ENCODE measurements around the gene FAM171A2. TPM values are rescaled to one million over a fixed set of nuclear protein-coding genes. Genes with fewer than 3 reads are reported as not detected.

FAM171A2 gene
- total and polyA plus RNA-seq, 2 of the 8 experiments (the other 6 are each of a cell fraction or from before 2014, with no cell fraction given): 21.9 to 24.1 TPM

Small RNA genes lying within 50 kb of the gene (small RNA-seq; reads per million reads assigned to genes)
- not detected for gene RF00012 (ENCODE audit: insufficient read depth)
- gene RN7SL258P (ENCODE audit: insufficient read depth): not detected
- not detected for gene RNU6-453P (ENCODE audit: insufficient read depth)

Other genes starting within 250 kb of the FAM171A2 start
- gene HDAC5, start 240.2 kb downstream of the FAM171A2 start, total RNA-seq (2021; fragmentation: NEBNext Ultra II Directional; extraction: Animal tissue kit (Norgen Biotek cat#: 25700)): 48.5 and 54.0 TPM in 2 replicates
- gene HDAC5, start 240.2 kb downstream of the FAM171A2 start, polyA plus RNA-seq (2011; rRNA removed): 54.4 and 79.2 TPM in 2 replicates
- gene HROB, start 221.9 kb downstream of the FAM171A2 start, total RNA-seq (2021; fragmentation: NEBNext Ultra II Directional; extraction: Animal tissue kit (Norgen Biotek cat#: 25700)): 18.8 and 19.4 TPM in 2 replicates
- gene HROB, start 221.9 kb downstream of the FAM171A2 start, polyA plus RNA-seq (2011; rRNA removed): 21.6 and 24.1 TPM in 2 replicates
- gene ASB16, start 193.1 kb downstream of the FAM171A2 start, total RNA-seq (2021; fragmentation: NEBNext Ultra II Directional; extraction: Animal tissue kit (Norgen Biotek cat#: 25700)): 0.19 TPM in 1 of 2 replicates, not detected in the other
- 0.05 and 0.09 TPM in 2 replicates for gene ASB16, start 193.1 kb downstream of the FAM171A2 start, polyA plus RNA-seq (2011; rRNA removed)
- 15.7 and 18.5 TPM in 2 replicates for gene TMUB2, start 176.9 kb downstream of the FAM171A2 start, total RNA-seq (2021; fragmentation: NEBNext Ultra II Directional; extraction: Animal tissue kit (Norgen Biotek cat#: 25700))
- 30.5 and 34.7 TPM in 2 replicates for gene TMUB2, start 176.9 kb downstream of the FAM171A2 start, polyA plus RNA-seq (2011; rRNA removed)
- gene ATXN7L3, start 164.0 kb downstream of the FAM171A2 start, total RNA-seq (2021; fragmentation: NEBNext Ultra II Directional; extraction: Animal tissue kit (Norgen Biotek cat#: 25700)): 103 and 106 TPM in 2 replicates
- 53.7 and 72.5 TPM in 2 replicates for gene ATXN7L3, start 164.0 kb downstream of the FAM171A2 start, polyA plus RNA-seq (2011; rRNA removed)
- gene UBTF, start 144.2 kb downstream of the FAM171A2 start, total RNA-seq (2021; fragmentation: NEBNext Ultra II Directional; extraction: Animal tissue kit (Norgen Biotek cat#: 25700)): 102 and 106 TPM in 2 replicates
- 14.7 and 18.0 TPM in 2 replicates for gene UBTF, start 144.2 kb downstream of the FAM171A2 start, polyA plus RNA-seq (2011; rRNA removed)
- 0.08 TPM in 1 of 2 replicates, not detected in the other for gene SLC4A1, start 95.7 kb downstream of the FAM171A2 start, total RNA-seq (2021; fragmentation: NEBNext Ultra II Directional; extraction: Animal tissue kit (Norgen Biotek cat#: 25700))
- gene SLC4A1, start 95.7 kb downstream of the FAM171A2 start, polyA plus RNA-seq (2011; rRNA removed): 0.08 and 0.09 TPM in 2 replicates
- gene RUNDC3A, start 55.3 kb downstream of the FAM171A2 start, total RNA-seq (2021; fragmentation: NEBNext Ultra II Directional; extraction: Animal tissue kit (Norgen Biotek cat#: 25700)): 6.1 and 6.4 TPM in 2 replicates
- gene RUNDC3A, start 55.3 kb downstream of the FAM171A2 start, polyA plus RNA-seq (2011; rRNA removed): 13.8 and 15.6 TPM in 2 replicates
- 189 and 200 TPM in 2 replicates for gene SLC25A39, start 39.0 kb downstream of the FAM171A2 start, total RNA-seq (2021; fragmentation: NEBNext Ultra II Directional; extraction: Animal tissue kit (Norgen Biotek cat#: 25700))
- gene SLC25A39, start 39.0 kb downstream of the FAM171A2 start, polyA plus RNA-seq (2011; rRNA removed): 291 and 408 TPM in 2 replicates
- 108 and 117 TPM in 2 replicates for gene GRN, start 18.6 kb downstream of the FAM171A2 start, total RNA-seq (2021; fragmentation: NEBNext Ultra II Directional; extraction: Animal tissue kit (Norgen Biotek cat#: 25700))
- 387 and 526 TPM in 2 replicates for gene GRN, start 18.6 kb downstream of the FAM171A2 start, polyA plus RNA-seq (2011; rRNA removed)
- gene ITGA2B, start 25.8 kb upstream of the FAM171A2 start, total RNA-seq (2021; fragmentation: NEBNext Ultra II Directional; extraction: Animal tissue kit (Norgen Biotek cat#: 25700)): 11.3 and 12.3 TPM in 2 replicates
- 6.9 and 12.4 TPM in 2 replicates for gene ITGA2B, start 25.8 kb upstream of the FAM171A2 start, polyA plus RNA-seq (2011; rRNA removed)
- 51.5 and 58.1 TPM in 2 replicates for gene GPATCH8, start 139.6 kb upstream of the FAM171A2 start, total RNA-seq (2021; fragmentation: NEBNext Ultra II Directional; extraction: Animal tissue kit (Norgen Biotek cat#: 25700))
- gene GPATCH8, start 139.6 kb upstream of the FAM171A2 start, polyA plus RNA-seq (2011; rRNA removed): 20.5 and 21.6 TPM in 2 replicates
- 17.0 and 17.6 TPM in 2 replicates for gene FZD2, start 193.6 kb upstream of the FAM171A2 start, total RNA-seq (2021; fragmentation: NEBNext Ultra II Directional; extraction: Animal tissue kit (Norgen Biotek cat#: 25700))
- 86.7 and 93.6 TPM in 2 replicates for gene FZD2, start 193.6 kb upstream of the FAM171A2 start, polyA plus RNA-seq (2011; rRNA removed)

All from H1 (cell line).